ENCODE data around the gene F2RL2.

GRCh38 chr5:76608833-76609232 is 14.4 kb downstream of the F2RL2 start:
- TF ChIP-seq POLR2AphosphoS5 (IDR thresholded peaks at IDR 0.05; ENCODE audit: low read depth, low read length) (no peak), REST (IDR thresholded peaks at IDR 0.05; ENCODE audit: insufficient read depth in 1 of 2, low read depth in 2 of 2, low read length in 2 of 2) (no peak)

Data from PFSK-1 (cell line).